ENCODE results near the gene ALKAL2. TPM values are rescaled to one million over a fixed set of nuclear protein-coding genes. Genes with fewer than 3 reads are reported as not detected.

Gene ALKAL2
- total RNA-seq, 2 donors from 2014 or later = 1.0 TPM; not detected in 1

- ATAC-seq = no peak
- no peak overlapping the region for H3K27ac Mint-ChIP-seq
- H3K27me3 Mint-ChIP-seq = peaks cover 33% of the 10 kb centered on the region
- no peaks in the 10 kb centered on the region for H3K9me3 ChIP-seq (ENCODE audit: control insufficient read depth, low read length, poor library complexity, severe bottlenecking)
- H3K4me1 Mint-ChIP-seq = peaks cover 12% of the 10 kb centered on the region
- H3K36me3 Mint-ChIP-seq (ENCODE audit: low read depth) = peaks cover 5% of the 10 kb centered on the region
- no peak for DNase-seq
- H3K4me3 Mint-ChIP-seq = no peak overlapping the region
These were observed 1.0 kb downstream of the ALKAL2 start for GRCh38 chr2:286774-287392.

- no peak for ATAC-seq
- peak overlapping the region; percentile 63 for H3K4me3 Mint-ChIP-seq
These were observed 1.9 kb downstream of the ALKAL2 start for GRCh38 chr2:286035-286434.

DNA sequence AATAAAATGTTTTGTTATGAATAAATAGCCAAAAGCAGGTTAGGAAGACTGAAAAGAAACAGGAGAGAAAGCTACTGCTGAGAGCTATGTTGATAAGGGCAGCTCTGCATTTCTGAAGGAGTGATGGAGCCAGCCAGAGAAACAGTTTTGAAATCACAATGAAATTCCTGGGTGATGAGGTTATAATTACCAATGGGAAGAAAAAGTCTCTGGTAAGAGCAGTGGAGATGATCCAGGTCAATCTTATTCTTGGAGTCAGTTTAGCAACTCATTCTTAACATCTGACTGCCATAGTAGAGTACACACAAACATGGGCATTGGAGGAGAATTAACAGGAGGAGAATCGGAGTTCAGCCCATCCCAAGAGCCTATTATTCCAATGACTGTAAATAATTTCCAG, 2.4 kb downstream of the ALKAL2 start:
- H3K27ac Mint-ChIP-seq = no peak overlapping the region
- peaks cover 5% of the 10 kb centered on the region for H3K36me3 Mint-ChIP-seq (ENCODE audit: low read depth)
- no peak overlapping the region for H3K4me3 Mint-ChIP-seq

More at GRCh38 chr2:286035-286434, 1.9 kb downstream of the ALKAL2 start:
- DNase-seq = no peak
- Mint-ChIP-seq H3K4me1 (peaks cover 12% of the 10 kb centered on the region), H3K27ac (no peak overlapping the region), H3K27me3 (peaks cover 32% of the 10 kb centered on the region), H3K36me3 (ENCODE audit: low read depth) (peaks cover 5% of the 10 kb centered on the region)
- H3K9me3 ChIP-seq (ENCODE audit: control insufficient read depth, low read length, poor library complexity, severe bottlenecking) = no peaks in the 10 kb centered on the region

DNA sequence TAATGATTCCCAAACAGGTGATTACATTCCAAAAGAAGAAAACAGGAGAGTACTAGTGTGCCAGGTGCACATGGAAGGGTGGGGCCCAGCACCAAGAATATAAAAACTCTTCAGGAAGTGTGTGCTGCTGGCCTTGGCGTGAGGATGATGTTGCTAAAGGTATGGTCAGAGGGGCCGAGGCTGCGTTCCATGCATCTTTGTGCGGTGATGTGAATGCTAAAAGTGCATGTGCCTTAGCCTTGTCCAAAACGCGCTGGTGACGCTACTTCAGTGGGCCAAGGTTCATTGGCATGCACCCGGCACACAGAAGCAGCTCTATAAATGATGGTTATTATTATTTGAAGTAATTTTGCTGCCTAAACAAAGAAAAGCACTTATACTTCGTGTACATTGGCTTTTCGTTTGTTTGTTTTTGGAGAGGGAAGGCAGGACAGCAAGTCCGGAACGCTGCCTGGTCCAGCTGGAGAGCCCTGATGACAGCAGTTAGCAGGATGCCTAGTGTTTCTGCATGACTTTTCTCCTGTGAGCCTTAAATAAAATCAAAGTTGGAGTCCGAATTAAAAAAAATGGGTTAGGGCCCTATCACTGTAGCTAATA, 2.9 kb downstream of the ALKAL2 start:
- no peak overlapping the region for H3K27ac Mint-ChIP-seq
- no peak for ATAC-seq

More for the DNA sequence above, 2.4 kb downstream of the ALKAL2 start:
- H3K9me3 ChIP-seq (ENCODE audit: control insufficient read depth, low read length, poor library complexity, severe bottlenecking) = no peaks in the 10 kb centered on the region
- ATAC-seq (no peak), DNase-seq (no peak)
- Mint-ChIP-seq H3K27me3 (peaks cover 27% of the 10 kb centered on the region), H3K4me1 (peaks cover 12% of the 10 kb centered on the region)

GRCh38 chr2:283996-284794, 3.7 kb downstream of the ALKAL2 start:
- peaks cover 8% of the 10 kb centered on the region for H3K4me1 Mint-ChIP-seq
- no peak overlapping the region for H3K4me3 Mint-ChIP-seq
- ATAC-seq (no peak), DNase-seq (no peak)
- H3K36me3 Mint-ChIP-seq (ENCODE audit: low read depth) = peaks cover 8% of the 10 kb centered on the region
- peaks cover 20% of the 10 kb centered on the region for H3K27me3 Mint-ChIP-seq
- H3K27ac Mint-ChIP-seq = no peak overlapping the region
- no peaks in the 10 kb centered on the region for H3K9me3 ChIP-seq (ENCODE audit: control insufficient read depth, low read length, poor library complexity, severe bottlenecking)

More for the DNA sequence above, 2.9 kb downstream of the ALKAL2 start:
- no peak for DNase-seq
- no peaks in the 10 kb centered on the region for H3K9me3 ChIP-seq (ENCODE audit: control insufficient read depth, low read length, poor library complexity, severe bottlenecking)
- Mint-ChIP-seq H3K36me3 (ENCODE audit: low read depth) (peaks cover 6% of the 10 kb centered on the region), H3K27me3 (peaks cover 25% of the 10 kb centered on the region), H3K4me1 (peaks cover 10% of the 10 kb centered on the region), H3K4me3 (no peak overlapping the region)

DNA sequence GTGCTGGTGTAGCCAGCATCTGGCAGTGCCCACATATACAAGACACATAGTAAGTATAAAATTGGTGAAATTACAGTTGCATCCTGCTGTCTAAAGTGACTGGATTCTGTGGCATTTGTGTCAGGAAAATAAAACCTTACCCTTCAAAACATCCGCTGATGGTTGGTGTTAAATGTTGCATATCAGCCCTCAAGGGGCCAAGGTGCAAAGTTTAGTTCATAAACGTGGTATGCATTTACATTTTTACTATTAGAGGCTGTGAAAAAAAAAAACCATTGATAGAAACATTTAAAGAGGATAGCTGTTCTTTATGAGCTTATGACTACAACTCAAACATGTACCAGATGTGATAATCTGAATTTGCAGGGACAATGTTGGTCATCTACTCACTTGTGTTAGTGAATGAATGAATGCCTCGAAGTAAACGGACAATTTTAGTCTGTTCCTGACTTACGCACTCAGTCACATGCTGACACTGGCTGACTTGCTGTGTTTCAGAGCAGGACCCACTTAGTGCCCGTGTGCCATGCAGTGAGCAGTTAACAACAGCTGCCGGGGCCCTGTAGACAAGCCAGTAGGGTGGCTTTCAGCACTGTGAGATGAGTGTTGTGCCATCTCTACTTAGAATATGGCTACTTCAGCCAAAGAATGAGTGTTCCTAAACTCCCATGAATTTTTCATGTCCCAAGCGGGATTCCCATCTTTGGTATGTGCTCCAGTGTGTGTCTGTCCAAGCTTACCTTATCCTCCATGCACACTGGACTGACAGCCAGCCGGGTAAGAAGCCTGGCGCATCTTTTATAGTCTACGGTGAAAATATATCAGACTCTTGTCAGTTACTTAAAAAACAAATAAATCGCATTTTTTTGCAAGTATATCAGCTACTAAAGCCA, 5.3 kb downstream of the ALKAL2 start:
- H3K9me3 ChIP-seq (ENCODE audit: control insufficient read depth, low read length, poor library complexity, severe bottlenecking) = no peaks in the 10 kb centered on the region
- peaks cover 8% of the 10 kb centered on the region for H3K4me1 Mint-ChIP-seq
- H3K27me3 Mint-ChIP-seq = peaks cover 20% of the 10 kb centered on the region
- ATAC-seq (no peak), DNase-seq (no peak)
- H3K36me3 Mint-ChIP-seq (ENCODE audit: low read depth) = peaks cover 10% of the 10 kb centered on the region
- H3K27ac Mint-ChIP-seq = no peak overlapping the region
- no peak overlapping the region for H3K4me3 Mint-ChIP-seq

- no peak overlapping the region for H3K27ac Mint-ChIP-seq
- H3K27me3 Mint-ChIP-seq = peaks cover 14% of the 10 kb centered on the region
- no peak for ATAC-seq
- H3K9me3 ChIP-seq (ENCODE audit: control insufficient read depth, low read length, poor library complexity, severe bottlenecking) = no peaks in the 10 kb centered on the region
- H3K4me1 Mint-ChIP-seq = peaks cover 8% of the 10 kb centered on the region
- H3K36me3 Mint-ChIP-seq (ENCODE audit: low read depth) = peaks cover 14% of the 10 kb centered on the region
- no peak overlapping the region for H3K4me3 Mint-ChIP-seq
- DNase-seq = no peak
These were observed 6.5 kb downstream of the ALKAL2 start for GRCh38 chr2:281381-281780.

- H3K4me3 Mint-ChIP-seq = no peak overlapping the region
- no peak overlapping the region for H3K27ac Mint-ChIP-seq
- ATAC-seq (no peak), DNase-seq (no peak)
- H3K4me1 Mint-ChIP-seq = peaks cover 7% of the 10 kb centered on the region
- no peaks in the 10 kb centered on the region for H3K9me3 ChIP-seq (ENCODE audit: control insufficient read depth, low read length, poor library complexity, severe bottlenecking)
- peaks cover 9% of the 10 kb centered on the region for H3K36me3 Mint-ChIP-seq (ENCODE audit: low read depth)
- peaks cover 8% of the 10 kb centered on the region for H3K27me3 Mint-ChIP-seq
These were observed 7.2 kb downstream of the ALKAL2 start for GRCh38 chr2:280650-281110.

DNA sequence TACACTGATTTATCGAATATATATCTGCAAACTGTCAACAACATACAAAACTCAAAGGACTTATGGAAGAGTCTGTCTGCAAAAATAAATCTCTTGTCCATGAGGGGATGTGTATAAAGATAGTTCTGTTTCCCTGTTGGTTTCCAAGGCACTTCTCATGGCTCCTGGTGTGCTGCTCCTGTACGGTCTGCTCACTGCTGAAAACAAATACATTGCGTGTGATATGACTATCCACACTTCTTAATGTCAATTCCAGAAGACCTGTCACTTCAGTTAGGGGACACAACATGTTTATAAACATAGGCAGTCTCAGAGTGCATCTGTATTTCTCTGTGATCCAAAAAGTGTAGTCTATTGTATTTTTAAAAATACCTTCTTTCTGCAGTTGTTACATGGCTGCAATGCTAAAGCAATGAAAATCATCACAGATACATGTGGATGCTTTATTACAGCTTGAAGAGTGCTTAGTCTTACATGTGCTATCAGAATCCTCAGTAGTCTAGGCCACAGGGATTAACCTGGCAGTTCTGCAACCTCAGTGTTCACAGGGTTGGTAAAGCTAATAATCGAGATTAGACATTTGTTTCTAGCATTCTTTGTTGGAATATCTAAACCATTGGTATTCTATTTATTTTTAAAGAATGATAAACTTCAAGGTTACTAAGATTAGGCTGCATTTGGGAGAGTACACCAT, 7.8 kb downstream of the ALKAL2 start:
- DNase-seq = no peak
- no peak overlapping the region for H3K4me3 Mint-ChIP-seq
- no peak overlapping the region for H3K27ac Mint-ChIP-seq
- H3K4me1 Mint-ChIP-seq = peaks cover 3% of the 10 kb centered on the region
- no peaks in the 10 kb centered on the region for H3K9me3 ChIP-seq (ENCODE audit: control insufficient read depth, low read length, poor library complexity, severe bottlenecking)
- no peak for ATAC-seq
- peaks cover 2% of the 10 kb centered on the region for H3K27me3 Mint-ChIP-seq
- peaks cover 9% of the 10 kb centered on the region for H3K36me3 Mint-ChIP-seq (ENCODE audit: low read depth)

GRCh38 chr2:279366-279765, 8.5 kb downstream of the ALKAL2 start:
- H3K9me3 ChIP-seq (ENCODE audit: control insufficient read depth, low read length, poor library complexity, severe bottlenecking) = no peaks in the 10 kb centered on the region
- no peak for DNase-seq
- Mint-ChIP-seq H3K36me3 (ENCODE audit: low read depth) (peaks cover 12% of the 10 kb centered on the region), H3K4me3 (no peak overlapping the region), H3K4me1 (peaks cover 5% of the 10 kb centered on the region), H3K27ac (no peak overlapping the region), H3K27me3 (no peaks in the 10 kb centered on the region)
- ATAC-seq = no peak

DNA sequence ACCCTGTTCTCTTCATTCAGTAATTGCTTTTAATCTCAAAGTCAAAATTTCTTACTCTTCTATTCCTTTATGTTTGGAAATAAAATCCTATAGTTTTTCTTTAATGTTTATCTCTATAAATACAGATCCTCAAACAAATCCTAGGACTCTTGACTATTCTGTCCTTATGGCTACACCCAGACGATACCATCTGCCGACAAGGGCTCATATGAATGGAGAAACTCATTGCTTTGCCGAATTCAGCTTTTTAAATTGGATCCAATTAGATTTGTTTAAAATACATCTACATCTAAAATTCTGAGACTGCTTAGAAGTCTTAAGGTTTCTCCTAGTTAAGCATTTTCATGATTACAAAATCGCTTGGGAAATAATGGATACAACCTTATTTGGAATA, 9.0 kb downstream of the ALKAL2 start:
- no peak overlapping the region for H3K27ac Mint-ChIP-seq
- ATAC-seq = no peak
- H3K27me3 Mint-ChIP-seq = no peaks in the 10 kb centered on the region

DNA sequence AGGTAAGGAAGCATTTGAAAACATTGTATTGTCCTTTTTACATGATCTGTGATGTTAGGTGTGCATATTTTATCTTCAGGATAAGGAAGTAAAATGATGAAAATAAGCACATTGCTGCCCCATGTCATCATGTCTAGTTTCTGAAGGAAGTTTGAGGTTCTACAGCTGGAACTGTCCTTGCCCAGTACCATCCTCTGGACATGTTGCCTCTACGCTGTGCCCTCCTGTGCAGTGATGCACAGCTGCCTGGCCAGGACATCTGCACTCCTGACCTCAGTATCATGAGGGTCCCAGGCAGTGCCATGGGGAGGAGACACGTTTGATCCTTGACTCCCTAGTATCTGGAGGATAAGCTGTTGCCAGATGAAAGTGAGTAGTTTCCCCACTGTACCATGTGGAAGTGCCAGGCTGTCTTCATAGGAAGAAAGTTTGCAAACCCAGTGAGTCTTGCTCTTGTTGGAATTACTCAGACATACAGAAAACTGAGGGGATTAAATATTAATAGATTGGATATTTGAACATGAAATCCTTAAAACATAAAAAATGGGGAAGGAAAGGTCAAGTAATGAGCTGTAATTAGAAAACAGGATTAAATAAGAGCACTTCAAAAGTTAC, 9.5 kb downstream of the ALKAL2 start:
- ATAC-seq (no peak), DNase-seq (no peak)
- peaks cover 13% of the 10 kb centered on the region for H3K36me3 Mint-ChIP-seq (ENCODE audit: low read depth)
- peaks cover 5% of the 10 kb centered on the region for H3K4me1 Mint-ChIP-seq
- H3K27ac Mint-ChIP-seq = no peak overlapping the region
- H3K9me3 ChIP-seq (ENCODE audit: control insufficient read depth, low read length, poor library complexity, severe bottlenecking) = no peaks in the 10 kb centered on the region
- H3K27me3 Mint-ChIP-seq = no peaks in the 10 kb centered on the region
- H3K4me3 Mint-ChIP-seq = no peak overlapping the region

More for the DNA sequence above, 9.0 kb downstream of the ALKAL2 start:
- H3K36me3 Mint-ChIP-seq (ENCODE audit: low read depth) = peaks cover 13% of the 10 kb centered on the region
- H3K4me1 Mint-ChIP-seq = peaks cover 5% of the 10 kb centered on the region
- H3K9me3 ChIP-seq (ENCODE audit: control insufficient read depth, low read length, poor library complexity, severe bottlenecking) = no peaks in the 10 kb centered on the region
- DNase-seq = no peak
- no peak overlapping the region for H3K4me3 Mint-ChIP-seq

Data from T-helper 17 cell (primary cell).